GM21619 (cell line): ENCODE measurements around the gene WNT1.

Experiments
- ATAC-seq: cut with Tn5 transposase; IDR thresholded peaks from one replicate; pipeline ENCODE4 v1.9.1; 2021; ENCODE audit not compliant: unreplicated experiment

The WNT1 gene

GRCh38 chr12:48980389-48980952 lies 2.3 kb downstream of the WNT1 start:
- ATAC-seq, result no peak

- ATAC-seq, result no peak
Measured at GRCh38 chr12:48980953-48981756, 3.0 kb downstream of the WNT1 start.

GRCh38 chr12:48981757-48982157 lies 3.6 kb downstream of the WNT1 start:
- no peak for ATAC-seq

- ATAC-seq, result no peak
Measured at GRCh38 chr12:48982397-48983080, 4.4 kb downstream of the WNT1 start.

GRCh38 chr12:48985475-48985897 lies 7.4 kb downstream of the WNT1 start:
- ATAC-seq, result no peak

- ATAC-seq, result no peak
Measured at GRCh38 chr12:48985901-48986300, 7.8 kb downstream of the WNT1 start.

- no peak for ATAC-seq
Measured at GRCh38 chr12:48986720-48987291, 8.7 kb downstream of the WNT1 start.

- ATAC-seq, result no peak
Measured at GRCh38 chr12:48988030-48988649, 10.0 kb downstream of the WNT1 start.

- no peak for ATAC-seq
Measured at GRCh38 chr12:48990552-48990951, 12.4 kb downstream of the WNT1 start.

- no peak for ATAC-seq
Measured at GRCh38 chr12:48991247-48992050, 13.3 kb downstream of the WNT1 start.

GRCh38 chr12:48993787-48994186 lies 15.7 kb downstream of the WNT1 start:
- no peak for ATAC-seq

- no peak for ATAC-seq
Measured at GRCh38 chr12:48994224-48995085, 16.3 kb downstream of the WNT1 start.

GRCh38 chr12:48995086-48995879 lies 17.2 kb downstream of the WNT1 start:
- ATAC-seq, result no peak

GRCh38 chr12:48996794-48997718 lies 18.9 kb downstream of the WNT1 start:
- no peak for ATAC-seq

GRCh38 chr12:48997719-48998496 lies 19.8 kb downstream of the WNT1 start:
- no peak for ATAC-seq

GRCh38 chr12:48998497-48999353 lies 20.6 kb downstream of the WNT1 start:
- no peak for ATAC-seq
